ENCODE data around the gene LIMCH1.

DNA sequence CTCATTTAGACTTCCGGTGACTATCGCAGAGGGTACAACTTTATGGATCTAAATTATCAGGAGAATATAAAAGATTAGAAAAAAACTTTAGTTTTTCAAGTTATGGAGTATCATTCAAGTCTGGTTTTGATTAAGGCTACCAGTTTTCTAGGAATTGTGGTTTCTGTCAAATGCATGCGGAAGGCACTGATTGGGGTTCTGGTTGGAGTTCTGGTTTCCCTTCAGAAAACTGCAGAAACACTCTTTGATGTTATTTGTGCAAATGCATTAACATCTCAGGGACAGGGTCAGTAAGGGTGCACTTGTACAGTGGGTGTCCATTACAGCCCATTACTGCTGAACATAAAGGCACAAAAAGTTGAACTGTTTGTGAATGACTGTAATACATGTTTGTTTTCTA, 100.2 kb downstream of the LIMCH1 start:
- TF ChIP-seq CTCF (conservative IDR thresholded peaks at IDR 0.05; ENCODE audit: low read length) = no peak
- TF ChIP-seq EZH2phosphoT487 (IDR thresholded peaks at IDR 0.05; ENCODE audit: borderline replicate concordance) = no peak

All from Loucy (cell line).